Kidney glomerular epithelial cell (primary cell): ENCODE data around the gene PTPRS.

ENCODE experiments used
- DNase-seq: peaks from one replicate; lab custom pipeline; 2025; lab: John Stamatoyannopoulos, UW

PTPRS gene

GRCh38 chr19:5354403-5354802 lies 13.8 kb upstream of the PTPRS start:
- DNase-seq = no peak

GRCh38 chr19:5352229-5352763 lies 11.7 kb upstream of the PTPRS start:
- DNase-seq = no peak

- DNase-seq = no peak
These were observed 11.2 kb upstream of the PTPRS start for GRCh38 chr19:5351731-5352228.

- no peak for DNase-seq
These were observed 8.4 kb upstream of the PTPRS start for GRCh38 chr19:5349041-5349440.

GRCh38 chr19:5345895-5346386 lies 5.3 kb upstream of the PTPRS start:
- no peak for DNase-seq

GRCh38 chr19:5343848-5344247 lies 3.2 kb upstream of the PTPRS start:
- DNase-seq = no peak

- no peak for DNase-seq
These were observed 2.1 kb upstream of the PTPRS start for GRCh38 chr19:5342573-5343201.

GRCh38 chr19:5341981-5342380 lies 1.4 kb upstream of the PTPRS start:
- no peak for DNase-seq

GRCh38 chr19:5341448-5341820 lies 822 bp upstream of the PTPRS start:
- DNase-seq = no peak

GRCh38 chr19:5339950-5340636 lies 519 bp downstream of the PTPRS start:
- no peak for DNase-seq

- DNase-seq = no peak
These were observed 1.2 kb downstream of the PTPRS start for GRCh38 chr19:5339198-5339949.

- DNase-seq = no peak
These were observed 1.9 kb downstream of the PTPRS start for GRCh38 chr19:5338656-5339197.

- DNase-seq = no peak
These were observed 2.6 kb downstream of the PTPRS start for GRCh38 chr19:5337708-5338655.

GRCh38 chr19:5337126-5337525 lies 3.5 kb downstream of the PTPRS start:
- DNase-seq = no peak

- DNase-seq = no peak
These were observed 4.2 kb downstream of the PTPRS start for GRCh38 chr19:5336195-5336965.

- DNase-seq = no peak
These were observed 5.0 kb downstream of the PTPRS start for GRCh38 chr19:5335593-5335992.

- DNase-seq = no peak
These were observed 5.7 kb downstream of the PTPRS start for GRCh38 chr19:5334824-5335500.

- DNase-seq = no peak
These were observed 6.3 kb downstream of the PTPRS start for GRCh38 chr19:5334366-5334739.

- DNase-seq = no peak
These were observed 6.8 kb downstream of the PTPRS start for GRCh38 chr19:5333581-5334365.
